Panc1 (cell line): ENCODE data around the gene PDK2. TPM values are rescaled to one million over a fixed set of nuclear protein-coding genes. Genes with fewer than 3 reads are reported as not detected.
A peak's percentile ranks its signal among the peaks of the same experiment; 100 is the strongest.

Experiments used
- ATAC-seq: fragments of 200-7000 bp; cut with Tn5 transposase; 2 replicates; pipeline ENCODE4 v1.9.1; 2020; ENCODE audit warnings: mild to moderate bottlenecking, moderate library complexity
- BruUV-seq: library from RNA; stranded (reverse); fragments of 400-500 nt; replicated peaks from 2 replicates; lab custom pipeline; 2021; lab: Mats Ljungman, UMichigan
- CTCF ChIA-PET: fragments of 300-600 bp; sonication (Branson Sonifier 250); formaldehyde crosslinking; loops from one replicate; lab custom pipeline; 2022; ENCODE audit warnings: antibody characterized with exemption; lab: Charles Lee
- POLR2A ChIA-PET: fragments of 300-600 bp; sonication (Branson Sonifier 250); formaldehyde crosslinking; loops from one replicate; lab custom pipeline; 2022; ENCODE audit warnings: antibody characterized with exemption; lab: Charles Lee
- DNase-seq: peaks from one replicate; pipeline ENCODE4 v3.0.0-alpha.2; 2010; ENCODE audit warnings: low read depth, low spot score
- H3K27ac ChIP-seq: 2 replicates; pipeline ENCODE4 v1.5.1; 2011; ENCODE audit warnings: mild to moderate bottlenecking, low read length, inconsistent platforms
- H3K27me3 ChIP-seq: fragments of 200-500 bp; sonication (Bioruptor generic); 2 replicates; pipeline ENCODE4 v1.6.0; 2014; ENCODE audit warnings: low read length, inconsistent platforms; ENCODE audit not compliant: control insufficient read depth, insufficient read depth
- H3K36me3 ChIP-seq: fragments of 200-500 bp; sonication (Bioruptor generic); 2 replicates; pipeline ENCODE4 v1.5.1; 2014; ENCODE audit warnings: inconsistent platforms, mild to moderate bottlenecking, low read length, moderate library complexity; ENCODE audit not compliant: control insufficient read depth, insufficient read depth
- H3K4me1 ChIP-seq: 2 replicates; pipeline ENCODE4 v1.5.1; 2011; ENCODE audit warnings: inconsistent platforms, mild to moderate bottlenecking, low read length, moderate library complexity; ENCODE audit not compliant: control insufficient read depth, insufficient read depth
- H3K4me3 ChIP-seq, 2 experiments: 2 replicates each; pipeline ENCODE4 v1.5.1; 2011 to 2012; ENCODE audit warnings: low read depth in 2 of 2, low read length in 2 of 2, mild to moderate bottlenecking in 2 of 2, inconsistent platforms in 1 of 2, moderate library complexity in 1 of 2
- H3K9me3 ChIP-seq: fragments of 200-500 bp; sonication (Bioruptor generic); 2 replicates; pipeline ENCODE4 v1.5.1; 2014; ENCODE audit warnings: low read depth, mild to moderate bottlenecking, inconsistent platforms, low read length, moderate library complexity; ENCODE audit not compliant: control insufficient read depth, insufficient read depth
- CTCF ChIP-seq: fragments of 450-650 bp; IDR thresholded peaks from 2 replicates; pipeline ENCODE4 v1.5.1; 2017; ENCODE audit warnings: mild to moderate bottlenecking
- POLR2AphosphoS5 ChIP-seq: IDR thresholded peaks from 2 replicates; pipeline ENCODE4 v1.6.1; 2012; ENCODE audit warnings: mild to moderate bottlenecking, low read depth, low read length, moderate library complexity
- REST ChIP-seq, 2 experiments: IDR thresholded peaks; 2 replicates each; pipeline ENCODE4 v1.6.1; 2011 to 2012; ENCODE audit warnings: low read depth in 2 of 2, control low read depth in 1 of 2, low read length in 1 of 2, mild to moderate bottlenecking in 1 of 2, moderate library complexity in 1 of 2; ENCODE audit not compliant: insufficient read depth in 1 of 2
- SIN3A ChIP-seq: IDR thresholded peaks from 2 replicates; pipeline ENCODE4 v1.6.1; 2012; ENCODE audit warnings: low read depth, mild to moderate bottlenecking, low read length, moderate library complexity, borderline replicate concordance; ENCODE audit not compliant: insufficient read depth
- TCF7L2 ChIP-seq: IDR thresholded peaks from 2 replicates; pipeline ENCODE4 v1.6.1; 2011; ENCODE audit warnings: mild to moderate bottlenecking, low read depth, low read length, inconsistent platforms
- in situ Hi-C: cut with HindIII; loops from 2 replicates; pipeline ENCODE4 v1.10.0; 2016; ENCODE audit warnings: low sequenced_read_pairs, low pct_unique_long_range_greater_than_20kb
- intact Hi-C: fragments of 100-400 bp; cut with micrococcal nuclease; formaldehyde crosslinking; loops from one replicate; pipeline ENCODE4 v1.10.0; 2022; ENCODE audit not compliant: unreplicated experiment
- total RNA-seq: library from RNA; stranded (reverse); gene quantifications from one replicate; pipeline ENCODE4 v1.2.1, GENCODE V29; 2021; ENCODE audit not compliant: unreplicated experiment

Gene PDK2
- total RNA-seq, 1 experiment from 2014 or later: 46.0 TPM

GRCh38 chr17:50055426-50056216, 39.5 kb upstream of the PDK2 start, which contains the start of gene ITGA3:
Gene ITGA3 (plus strand): TSS chr17:50056110. CDS start chr17:50056440, 330 bp downstream.
- Histone ChIP-seq H3K4me3 (peak within 1 kb of the TSS; percentile 63 to 99), H3K27ac (peak within 1 kb of the TSS; percentile 99), H3K36me3 (peaks cover 8% of the 10 kb centered on the region; the same call in 1 of the 2 replicates), H3K4me1 (peaks cover 69% of the 10 kb centered on the region), H3K27me3 (no peaks in the 10 kb centered on the region), H3K9me3 (no peaks in the 10 kb centered on the region)
- POLR2A ChIA-PET: interaction anchor here (0.5 to 1.2 kb wide), 6 partner anchors 9 to 525 kb away, joined by 3 to 17 read pairs (median 5); no protein-coding TSS in a partner anchor
- in situ Hi-C loops (no loop called here), intact Hi-C loops (loop anchor here (1.0 kb wide), 1 partner anchor 27 kb away; no protein-coding TSS in a partner anchor)
- ATAC-seq (peak; percentile 69), DNase-seq (no peak)
- BruUV-seq: no TSS peak
- TF ChIP-seq POLR2AphosphoS5 (peak; percentile 60; the same call in 1 of the 2 replicates), CTCF (no peak), TCF7L2 (peak; percentile 41; the same call in 1 of the 2 replicates), REST (IDR thresholded peaks at IDR 0.05; ENCODE audit: insufficient read depth in 1 of 2, low read depth in 2 of 2, low read length in 1 of 2) (no peak; a peak in 1 of 4 replicates), SIN3A (peak; percentile 79; the same call in 1 of the 2 replicates)
- CTCF ChIA-PET: interaction anchor here (0.5 to 3.0 kb wide), 3 partner anchors 29 to 589 kb away, joined by 3 to 16 read pairs (median 15); no protein-coding TSS in a partner anchor

- BruUV-seq: no TSS peak
- no peak for DNase-seq
- peaks cover 69% of the 10 kb centered on the region for H3K4me1 ChIP-seq
- H3K9me3 ChIP-seq: no peaks in the 10 kb centered on the region
- H3K27me3 ChIP-seq: no peaks in the 10 kb centered on the region
- TF ChIP-seq TCF7L2: no peak; the same call in 1 of the 2 replicates
- peak; percentile 84; the same call in 1 of the 2 replicates for TF ChIP-seq SIN3A
- in situ Hi-C loops: no loop called here
- ChIA-PET CTCF (interaction anchor here (0.5 to 3.0 kb wide), 5 partner anchors 17 to 590 kb away, joined by 3 to 16 read pairs (median 5); no protein-coding TSS in a partner anchor), POLR2A (interaction anchor here (0.5 to 1.2 kb wide), 5 partner anchors 8 to 526 kb away, joined by 3 to 11 read pairs (median 4); no protein-coding TSS in a partner anchor)
- intact Hi-C loops: no loop called here
- H3K4me3 ChIP-seq: peak overlapping the region; percentile 63 to 99
- peak overlapping the region; percentile 99 for H3K27ac ChIP-seq
- peak; percentile 24 for ATAC-seq
- H3K36me3 ChIP-seq: peaks cover 8% of the 10 kb centered on the region; the same call in 1 of the 2 replicates
Measured at GRCh38 chr17:50056217-50056960, 38.8 kb upstream of the PDK2 start.
